ENCODE results near the gene ZBTB16.

Gene ZBTB16

DNA sequence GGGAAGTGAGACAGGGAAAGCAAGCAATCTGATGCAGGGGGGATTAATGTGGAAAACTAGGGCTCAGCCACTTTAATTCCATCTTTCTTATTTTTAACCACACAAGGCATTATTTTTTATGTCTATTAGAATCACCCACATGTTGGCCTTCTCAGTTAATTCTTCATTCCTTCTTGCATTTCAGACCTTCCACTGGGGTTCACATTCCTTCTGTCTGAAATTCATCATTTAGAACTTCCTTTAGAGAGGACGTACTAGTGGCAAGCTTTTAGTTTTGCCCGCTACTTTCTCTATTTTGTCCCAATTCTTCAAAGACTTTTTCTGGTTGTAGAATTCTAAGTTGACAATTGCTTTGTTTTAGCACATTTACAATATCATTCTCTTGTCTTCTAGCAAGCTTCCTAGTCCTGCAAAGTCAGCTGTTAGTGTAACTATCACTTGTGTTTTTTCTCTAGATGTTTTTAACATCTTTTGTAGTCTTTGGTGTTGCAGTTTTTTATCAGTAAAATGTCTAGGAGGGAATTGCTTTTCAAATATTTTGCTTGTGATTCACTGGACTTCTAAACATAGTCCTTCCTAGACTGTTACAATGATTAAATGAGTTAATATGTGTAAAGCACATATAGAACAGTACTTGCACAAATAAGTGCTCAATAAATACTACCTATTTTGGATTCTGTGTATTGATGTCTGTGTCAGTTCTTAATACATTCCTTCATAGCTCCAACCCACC lies 231.2 kb downstream of the ZBTB16 start:
- DNase-seq, result no peak

- no peak for DNase-seq
Measured at GRCh38 chr11:114291381-114291780, 231.9 kb downstream of the ZBTB16 start.

DNA sequence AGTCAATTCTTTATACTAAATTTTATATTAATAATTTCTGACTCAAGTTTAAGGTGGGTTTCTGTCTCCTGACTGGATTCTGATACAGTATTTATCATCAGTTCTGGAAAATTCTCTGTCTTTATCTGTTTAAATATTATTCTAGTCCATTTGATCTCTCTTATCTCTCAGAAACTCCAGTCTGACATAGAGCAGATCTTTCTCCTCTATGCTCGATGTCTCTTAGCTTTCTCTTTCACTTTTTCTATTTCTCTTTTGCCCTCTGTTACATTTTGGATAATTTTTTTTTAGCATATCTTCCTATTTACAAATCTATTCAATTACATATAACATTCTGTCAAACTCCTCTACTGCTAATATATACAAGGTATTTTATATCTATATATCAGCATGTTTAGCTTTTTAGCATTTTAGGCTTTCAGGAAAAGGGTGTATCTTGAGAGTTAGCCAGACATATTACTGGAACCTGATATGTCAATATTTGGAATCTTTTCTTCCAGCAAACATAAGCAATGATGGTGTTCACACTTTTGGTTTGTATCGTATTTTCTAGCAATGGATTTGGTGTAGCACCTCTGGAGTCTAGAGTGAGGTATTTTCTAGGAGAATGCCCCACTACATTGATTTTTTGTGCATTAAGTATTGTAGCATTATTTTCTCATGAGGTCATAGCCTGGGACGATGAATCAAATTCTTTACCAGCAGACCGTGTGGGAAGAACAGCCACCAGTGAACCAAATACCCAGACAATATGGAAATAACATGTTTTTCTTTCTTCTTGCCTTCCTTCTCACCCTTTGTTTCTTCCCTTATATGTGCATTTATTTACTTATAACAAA lies 232.6 kb downstream of the ZBTB16 start:
- no peak for DNase-seq

DNA sequence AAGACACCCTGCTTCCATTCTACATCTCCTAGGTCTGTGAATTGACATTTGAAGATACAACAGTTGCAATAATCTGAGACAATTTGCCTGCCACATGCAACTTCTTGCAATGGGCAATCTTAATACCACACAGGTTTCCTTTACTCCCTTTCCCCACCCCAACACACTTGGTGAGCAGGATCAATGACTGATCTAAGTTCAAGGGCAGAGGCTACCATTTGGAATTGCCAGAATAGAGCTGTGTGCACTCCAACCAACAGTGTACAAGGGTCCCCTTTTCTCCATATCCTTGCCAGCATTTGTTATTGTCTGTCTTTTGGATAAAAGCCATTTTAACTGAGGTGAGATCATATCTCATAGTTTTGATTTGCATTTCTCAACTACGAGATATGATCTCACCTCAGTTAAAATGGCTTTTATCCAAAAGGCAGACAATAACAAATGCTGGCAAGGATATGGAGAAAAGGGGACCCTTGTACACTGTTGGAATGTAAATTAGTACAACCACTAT lies 233.7 kb downstream of the ZBTB16 start:
- DNase-seq, result no peak

- DNase-seq, result no peak
Measured at GRCh38 chr11:114295676-114296604, 236.4 kb downstream of the ZBTB16 start, which contains the start of gene NNMT. Gene NNMT, plus strand, starts transcription at chr11:114296399. Its CDS starts 158 bp downstream, at chr11:114296557.

- DNase-seq, result no peak
Measured at GRCh38 chr11:114296605-114297372, 237.3 kb downstream of the ZBTB16 start.

- no peak for DNase-seq
Measured at GRCh38 chr11:114297806-114298709, 238.5 kb downstream of the ZBTB16 start.

DNA sequence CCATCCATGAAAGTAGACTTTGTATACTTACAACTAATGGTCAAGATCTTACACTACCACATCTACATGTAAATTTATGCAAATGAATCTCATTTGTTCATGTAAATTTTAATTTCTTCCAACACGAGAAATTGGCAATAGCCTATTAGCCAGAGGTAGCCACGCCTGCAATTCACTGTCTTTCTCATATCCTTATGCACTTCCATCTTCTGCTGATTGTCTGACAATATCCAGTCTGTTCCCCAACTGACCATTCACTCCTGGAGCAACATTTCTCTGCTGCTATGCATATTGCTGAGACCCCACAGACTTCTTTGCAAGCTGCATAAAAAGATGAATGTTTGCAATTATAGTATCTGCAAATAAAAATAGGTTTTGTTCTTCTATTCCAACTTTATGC lies 239.2 kb downstream of the ZBTB16 start:
- no peak for DNase-seq
